Chondrocyte (in vitro differentiated cells): Measurements from ENCODE around the gene SNPH. TPM values are rescaled to one million over a fixed set of nuclear protein-coding genes. Genes with fewer than 3 reads are reported as not detected.

Experiments
- DNase-seq: peaks from one replicate; pipeline ENCODE4 v3.0.0; 2021; ENCODE audit warnings: mixed read lengths, low spot score
- H3K27ac Mint-ChIP-seq: one replicate; pipeline ENCODE4 v1.8.0; 2021; ENCODE audit warnings: mild to moderate bottlenecking, moderate library complexity, mixed read lengths; ENCODE audit not compliant: unreplicated experiment
- H3K27me3 Mint-ChIP-seq: 2 replicates; pipeline ENCODE4 v1.8.0; 2021; ENCODE audit warnings: low read depth, mixed read lengths
- H3K36me3 Mint-ChIP-seq: 2 replicates; pipeline ENCODE4 v1.8.0; 2021; ENCODE audit warnings: low read depth, mixed read lengths
- H3K4me1 Mint-ChIP-seq: 2 replicates; pipeline ENCODE4 v1.8.0; 2021; ENCODE audit warnings: low read depth, mild to moderate bottlenecking, mixed read lengths
- H3K4me3 Mint-ChIP-seq: one replicate; pipeline ENCODE4 v1.8.0; 2021; ENCODE audit warnings: mild to moderate bottlenecking, moderate library complexity, mixed read lengths; ENCODE audit not compliant: unreplicated experiment
- H3K9me3 Mint-ChIP-seq: 2 replicates; pipeline ENCODE4 v1.8.0; 2021; ENCODE audit warnings: low read depth, mixed read lengths
- CTCF ChIP-seq: fragments of 200-600 bp; sonication (generic); IDR thresholded peaks from 2 replicates; pipeline ENCODE4 v1.5.0; 2021; ENCODE audit warnings: antibody characterized with exemption, mild to moderate bottlenecking, moderate library complexity
- total RNA-seq: library from RNA; stranded (reverse); gene quantifications from 3 replicates; pipeline ENCODE4 v1.2.1, GENCODE V29; 2021

The SNPH gene
- total RNA-seq, 1 donor from 2014 or later, result 12.8 TPM

GRCh38 chr20:1319051-1319450 lies 53.0 kb downstream of the SNPH start:
- Mint-ChIP-seq H3K4me3 (no peak overlapping the region), H3K4me1 (peaks cover 6% of the 10 kb centered on the region), H3K27me3 (no peaks in the 10 kb centered on the region), H3K27ac (no peak overlapping the region), H3K36me3 (no peaks in the 10 kb centered on the region), H3K9me3 (peaks cover 3% of the 10 kb centered on the region)
- no peak for DNase-seq
- no peak for TF ChIP-seq CTCF

GRCh38 chr20:1319462-1319861 lies 53.4 kb downstream of the SNPH start:
- peaks cover 3% of the 10 kb centered on the region for H3K9me3 Mint-ChIP-seq
- no peaks in the 10 kb centered on the region for H3K36me3 Mint-ChIP-seq
- H3K4me3 Mint-ChIP-seq, result no peak overlapping the region
- no peak overlapping the region for H3K27ac Mint-ChIP-seq
- no peak for DNase-seq
- peaks cover 8% of the 10 kb centered on the region for H3K4me1 Mint-ChIP-seq
- H3K27me3 Mint-ChIP-seq, result no peaks in the 10 kb centered on the region
- TF ChIP-seq CTCF, result no peak

GRCh38 chr20:1320016-1320415 lies 53.9 kb downstream of the SNPH start:
- DNase-seq, result no peak
- Mint-ChIP-seq H3K27ac (no peak overlapping the region), H3K27me3 (no peaks in the 10 kb centered on the region), H3K36me3 (no peaks in the 10 kb centered on the region), H3K9me3 (peaks cover 3% of the 10 kb centered on the region), H3K4me3 (no peak overlapping the region), H3K4me1 (peaks cover 8% of the 10 kb centered on the region)
- no peak for TF ChIP-seq CTCF

- H3K9me3 Mint-ChIP-seq, result peaks cover 3% of the 10 kb centered on the region
- peaks cover 8% of the 10 kb centered on the region for H3K4me1 Mint-ChIP-seq
- no peak for TF ChIP-seq CTCF
- H3K36me3 Mint-ChIP-seq, result no peaks in the 10 kb centered on the region
- no peaks in the 10 kb centered on the region for H3K27me3 Mint-ChIP-seq
- no peak overlapping the region for H3K27ac Mint-ChIP-seq
- no peak overlapping the region for H3K4me3 Mint-ChIP-seq
- no peak for DNase-seq
Measured at GRCh38 chr20:1320902-1321653, 55.0 kb downstream of the SNPH start.

- Mint-ChIP-seq H3K4me3 (no peak overlapping the region), H3K27ac (no peak overlapping the region), H3K9me3 (peaks cover 3% of the 10 kb centered on the region), H3K36me3 (no peaks in the 10 kb centered on the region), H3K4me1 (peaks cover 8% of the 10 kb centered on the region), H3K27me3 (no peaks in the 10 kb centered on the region)
- no peak for TF ChIP-seq CTCF
- DNase-seq, result no peak
Measured at GRCh38 chr20:1321654-1321939, 55.5 kb downstream of the SNPH start.
